H1 (cell line): ENCODE results near the gene HIPK3. TPM values are rescaled to one million over a fixed set of nuclear protein-coding genes. Genes with fewer than 3 reads are reported as not detected.
"Not testable (repeated sequence)": the region's sequence is repeated elsewhere in the genome, so short reads cannot be mapped to it uniquely, and the experiment has no call there.

Experiments used
- CTCF ChIA-PET: fragments of 300-600 bp; sonication (Branson Sonifier 250); formaldehyde crosslinking; loops from one replicate; lab custom pipeline; 2021; ENCODE audit not compliant: partially characterized antibody; lab: Charles Lee
- POLR2A ChIA-PET: fragments of 300-600 bp; sonication (Branson Sonifier 250); formaldehyde crosslinking; loops from one replicate; lab custom pipeline; 2021; ENCODE audit warnings: inconsistent platforms; ENCODE audit not compliant: partially characterized antibody; lab: Charles Lee
- DNase-seq, 2 experiments: peaks; one replicate each; pipeline versions ENCODE4 v3.0.0 to v3.0.0-alpha.2; 2010 to 2022; ENCODE audit warnings: low spot score in 2 of 2, low read depth in 1 of 2, mixed read lengths in 1 of 2
- FAIRE-seq: peaks from 2 replicates; lab custom pipeline; 2011; peaks lifted over from hg19 to GRCh38; lab: Jason Lieb, UNC
- H2AFZ ChIP-seq: 2 replicates; pipeline ENCODE4 v1.8.1; 2012; ENCODE audit warnings: low read length, inconsistent platforms
- H2AK5ac ChIP-seq: 2 replicates; pipeline ENCODE4 v1.6.1; 2013; ENCODE audit warnings: low read depth, low read length
- H2BK120ac ChIP-seq: replicated peaks from 2 replicates; pipeline ENCODE3; 2013; ENCODE audit warnings: low read depth, low read length, inconsistent platforms
- H2BK12ac ChIP-seq: 2 replicates; pipeline ENCODE4 v1.6.1; 2013; ENCODE audit warnings: low read depth, low read length
- H2BK15ac ChIP-seq: 2 replicates; pipeline ENCODE4 v1.6.1; 2013; ENCODE audit warnings: low read length
- H2BK20ac ChIP-seq: 2 replicates; pipeline ENCODE4 v1.6.1; 2013; ENCODE audit warnings: low read length
- H2BK5ac ChIP-seq: 2 replicates; pipeline ENCODE4 v1.6.1; 2013; ENCODE audit warnings: low read depth, low read length
- H3K14ac ChIP-seq: 2 replicates; pipeline ENCODE4 v1.6.1; 2013; ENCODE audit warnings: inconsistent platforms; ENCODE audit not compliant: insufficient read length
- H3K18ac ChIP-seq: 2 replicates; pipeline ENCODE4 v1.6.1; 2013; ENCODE audit warnings: low read length; ENCODE audit errors: extremely low read depth
- H3K23ac ChIP-seq: 2 replicates; pipeline ENCODE4 v1.6.1; 2013; ENCODE audit warnings: inconsistent platforms; ENCODE audit not compliant: insufficient read length
- H3K23me2 ChIP-seq: 2 replicates; pipeline ENCODE4 v1.6.1; 2013; ENCODE audit warnings: low read depth, low read length
- H3K27ac ChIP-seq: 2 replicates; pipeline ENCODE4 v1.6.1; 2011; ENCODE audit warnings: low read depth, low read length, inconsistent platforms
- H3K27me3 ChIP-seq, 4 experiments: replicated peaks in 1 of 4; 1 replicate in 1 of 4; 2 replicates in 3 of 4; pipeline versions ENCODE4 v1.6.1 to v1.8.1; 2011 to 2013; ENCODE audit warnings: low read length in 3 of 4, mild to moderate bottlenecking in 3 of 4, inconsistent platforms in 2 of 4, mixed read lengths in 2 of 4, moderate library complexity in 1 of 4; ENCODE audit not compliant: control insufficient read depth in 3 of 4, insufficient read depth in 3 of 4; ENCODE audit errors: extremely low read depth in 1 of 4
- H3K36me3 ChIP-seq, 4 experiments: 2 replicates each; pipeline versions ENCODE4 v1.6.1 to v1.8.1; 2011 to 2013; ENCODE audit warnings: mild to moderate bottlenecking in 4 of 4, low read length in 3 of 4, moderate library complexity in 2 of 4, control low read depth in 1 of 4, inconsistent platforms in 1 of 4; ENCODE audit not compliant: insufficient read depth in 4 of 4, control insufficient read depth in 2 of 4
- H3K4ac ChIP-seq: replicated peaks from 2 replicates; pipeline ENCODE3; 2013; ENCODE audit warnings: low read length, low read depth, mixed read lengths, inconsistent platforms; ENCODE audit not compliant: insufficient read length
- H3K4me1 ChIP-seq, 4 experiments: replicated peaks in 1 of 4; 1 replicate in 1 of 4; 2 replicates in 3 of 4; pipeline versions ENCODE4 v1.6.1 to v1.8.1; 2011 to 2013; ENCODE audit warnings: low read length in 3 of 4, inconsistent platforms in 2 of 4, mixed read lengths in 1 of 4; ENCODE audit not compliant: insufficient read depth in 4 of 4, control insufficient read depth in 3 of 4
- H3K4me2 ChIP-seq, 2 experiments: 2 replicates each; pipeline versions ENCODE4 v1.6.1 to v1.8.1; 2011 to 2013; ENCODE audit warnings: low read depth in 2 of 2, low read length in 2 of 2, control low read depth in 1 of 2, inconsistent platforms in 1 of 2, mild to moderate bottlenecking in 1 of 2; ENCODE audit not compliant: insufficient read depth in 1 of 2
- H3K4me3 ChIP-seq, 4 experiments: fragments of 200-600, 300-600 bp in 1 of 4; sonication (generic), shearing (Covaris generic), sonication (Bioruptor Twin) in 1 of 4; 2 replicates each; pipeline versions ENCODE4 v1.5.1 to v1.8.1; 2011 to 2016; ENCODE audit warnings: low read length in 4 of 4, low read depth in 3 of 4, control low read depth in 2 of 4, inconsistent platforms in 2 of 4, mild to moderate bottlenecking in 2 of 4, mixed read lengths in 1 of 4, moderate library complexity in 1 of 4; ENCODE audit not compliant: insufficient read depth in 2 of 4; ENCODE audit errors: extremely low read depth in 1 of 4
- H3K56ac ChIP-seq: replicated peaks from 2 replicates; pipeline ENCODE3; 2013; ENCODE audit warnings: low read depth, mild to moderate bottlenecking, mixed read lengths, low read length, inconsistent platforms; ENCODE audit not compliant: insufficient read length
- H3K79me1 ChIP-seq: 2 replicates; pipeline ENCODE4 v1.6.1; 2013; ENCODE audit warnings: low read depth, low read length, control low read depth
- H3K79me2 ChIP-seq, 2 experiments: 2 replicates each; pipeline versions ENCODE4 v1.6.1 to v1.8.1; 2012 to 2013; ENCODE audit warnings: low read length in 2 of 2, mild to moderate bottlenecking in 2 of 2, inconsistent platforms in 1 of 2; ENCODE audit not compliant: insufficient read depth in 2 of 2, control insufficient read depth in 1 of 2
- H3K9ac ChIP-seq, 4 experiments: replicated peaks in 1 of 4; 1 replicate in 1 of 4; 2 replicates in 3 of 4; pipeline versions ENCODE4 v1.6.1 to v1.8.1; 2011 to 2013; ENCODE audit warnings: low read depth in 3 of 4, low read length in 3 of 4, control low read depth in 2 of 4, mild to moderate bottlenecking in 2 of 4, moderate library complexity in 2 of 4, inconsistent platforms in 1 of 4; ENCODE audit errors: extremely low read depth in 1 of 4
- H3K9me3 ChIP-seq, 2 experiments: 2 replicates each; pipeline versions ENCODE4 v1.6.1 to v1.8.1; 2012 to 2013; ENCODE audit warnings: mild to moderate bottlenecking in 2 of 2, moderate library complexity in 2 of 2, control low read depth in 1 of 2, inconsistent platforms in 1 of 2, low read depth in 1 of 2, low read length in 1 of 2, mixed read lengths in 1 of 2; ENCODE audit not compliant: insufficient read depth in 2 of 2
- H4K20me1 ChIP-seq, 2 experiments: replicated peaks in 1 of 2; 2 replicates each; pipeline versions ENCODE3 to v1.8.1; 2011 to 2013; ENCODE audit warnings: inconsistent platforms in 2 of 2, low read length in 2 of 2, mild to moderate bottlenecking in 1 of 2; ENCODE audit not compliant: insufficient read depth in 2 of 2, control insufficient read depth in 1 of 2
- H4K5ac ChIP-seq: 2 replicates; pipeline ENCODE4 v1.6.1; 2013; ENCODE audit warnings: low read length, low read depth, mixed read lengths, inconsistent platforms; ENCODE audit not compliant: insufficient read length
- H4K8ac ChIP-seq: 2 replicates; pipeline ENCODE4 v1.8.0; 2013; ENCODE audit warnings: mild to moderate bottlenecking, moderate library complexity, low read length, inconsistent platforms; ENCODE audit not compliant: insufficient read depth; ENCODE audit errors: extremely low read depth
- H4K91ac ChIP-seq: replicated peaks from 2 replicates; pipeline ENCODE3; 2013; ENCODE audit warnings: low read length, mixed read lengths, inconsistent platforms; ENCODE audit not compliant: insufficient read length
- WGBS, 2 experiments: shearing (Covaris generic) in 1 of 2; methylation state at CpG; one replicate each; pipeline versions ENCODE4 v1.1.6 to v1.1.7; 2013 to 2015; ENCODE audit warnings: low lambda C conversion rate in 2 of 2, mixed read lengths in 2 of 2, inconsistent platforms in 1 of 2, low coverage in 1 of 2, missing lambda C conversion rate in 1 of 2; ENCODE audit not compliant: insufficient replicate concordance in 2 of 2, insufficient coverage in 1 of 2, insufficient read length in 1 of 2; ENCODE audit errors: extremely low coverage in 1 of 2, missing lambda C conversion rate in 1 of 2; 5-methylcytosine and 5-hydroxymethylcytosine counted together
- polyA plus RNA-seq, 7 experiments: library from polyadenylated mRNA; depleted of rRNA in 3 of 7; stranded (reverse) in 5 of 7; unstranded in 2 of 7; fragments of >200 nt in 5 of 7; fragments of 200-250 nt in 2 of 7; gene quantifications; 1 replicate in 5 of 7; 2 replicates in 1 of 7; 4 replicates in 1 of 7; pipeline versions ENCODE4 v1.2.1 to v1.2.3, GENCODE V29; 2011 to 2013; ENCODE audit warnings: missing spikeins in 2 of 7, mixed read lengths in 2 of 7
- total RNA-seq: library from RNA; stranded (reverse); fragmentation: NEBNext Ultra II Directional; extraction: Animal tissue kit (Norgen Biotek cat#: 25700); gene quantifications from 2 replicates; pipeline ENCODE4 v1.2.1, GENCODE V29; 2021

HIPK3 gene
- total and polyA plus RNA-seq, 2 of the 8 experiments (the other 6 are each of a cell fraction or from before 2014, with no cell fraction given): 5.0 to 22.3 TPM

GRCh38 chr11:33306821-33307220, 49.6 kb downstream of the HIPK3 start:
- H3K79me2 ChIP-seq: peaks cover 0 to 31% of the 10 kb centered on the region in 2 experiments; a peak in 2 of 4 replicates
- H3K56ac ChIP-seq, H3K4me1 ChIP-seq, H3K36me3 ChIP-seq, H3K23ac ChIP-seq, H3K14ac ChIP-seq, H3K18ac ChIP-seq, H3K27me3 ChIP-seq, H2BK15ac ChIP-seq, H2AK5ac ChIP-seq, H2AFZ ChIP-seq, H3K23me2 ChIP-seq, DNase-seq, FAIRE-seq, H3K27ac ChIP-seq, H3K4me3 ChIP-seq, H3K4me2 ChIP-seq, H2BK5ac ChIP-seq, CTCF ChIA-PET, H2BK12ac ChIP-seq, H4K5ac ChIP-seq, H4K8ac ChIP-seq, H2BK20ac ChIP-seq, POLR2A ChIA-PET, H2BK120ac ChIP-seq, H3K9me3 ChIP-seq, H4K91ac ChIP-seq, H3K4ac ChIP-seq, H3K79me1 ChIP-seq, H4K20me1 ChIP-seq, H3K9ac ChIP-seq: not testable (repeated sequence)
- 83% methylated on average over 6 of the region's 6 CpGs; no CpG with 5 or more reads in 1 of the 2 experiments for WGBS, 2 experiments
